ENCODE measurements around the gene JPT1.
"Not testable (repeated sequence)": the region's sequence is repeated elsewhere in the genome, so short reads cannot be mapped to it uniquely, and the experiment has no call there.

The JPT1 gene, protein sequence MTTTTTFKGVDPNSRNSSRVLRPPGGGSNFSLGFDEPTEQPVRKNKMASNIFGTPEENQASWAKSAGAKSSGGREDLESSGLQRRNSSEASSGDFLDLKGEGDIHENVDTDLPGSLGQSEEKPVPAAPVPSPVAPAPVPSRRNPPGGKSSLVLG

DNA sequence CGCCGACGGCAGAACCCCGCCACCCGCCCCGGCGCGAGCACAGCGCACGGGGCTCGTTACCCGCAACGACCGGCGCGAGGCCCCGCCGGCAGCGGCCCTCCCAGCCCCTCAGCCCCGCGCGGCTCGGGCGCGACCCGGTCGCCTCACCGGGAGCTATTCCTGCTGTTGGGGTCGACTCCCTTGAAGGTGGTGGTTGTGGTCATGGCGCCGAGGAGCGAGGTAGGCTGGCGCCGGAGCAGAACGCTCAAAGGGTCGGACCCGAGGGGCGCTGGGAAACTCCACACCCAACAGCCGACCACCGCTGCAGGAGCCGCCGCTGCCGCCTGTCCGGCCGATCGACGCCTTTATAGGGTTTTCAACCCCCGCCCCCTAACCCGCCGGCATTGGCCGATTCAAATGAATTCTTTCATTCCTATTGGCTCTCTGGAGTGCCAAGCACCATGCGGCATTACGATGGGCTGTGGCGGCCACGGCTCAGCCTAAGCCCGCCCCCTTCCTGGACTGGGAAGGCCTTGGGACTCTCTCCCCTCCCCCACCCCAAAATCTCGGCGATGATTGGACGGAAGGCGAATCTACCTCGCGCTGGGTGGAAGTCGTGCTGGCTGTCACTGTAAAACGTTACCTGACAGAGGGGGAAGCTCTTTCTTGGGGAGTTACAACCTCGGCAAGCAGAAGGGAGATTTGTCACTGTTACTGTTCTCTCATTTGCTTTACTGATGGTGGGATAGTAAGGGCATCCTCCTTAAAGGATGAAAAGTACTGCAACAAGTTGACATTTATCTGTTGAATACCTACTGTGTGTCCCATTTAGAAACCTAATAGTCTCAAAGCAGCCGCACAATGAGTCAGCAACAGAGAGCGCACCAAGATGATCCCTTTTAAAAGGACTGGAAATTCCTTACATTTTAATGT, at the start of gene JPT1:
TSS of gene JPT1 (minus strand) at position 318 of the 912 bp plus-strand sequence. CDS start at position 203, 115 bp downstream.
- DNase-seq (ENCODE audit: low read depth in 4 of 4, low spot score in 1 of 4) = peak; percentile 93 to 99 (median 94)

DNA sequence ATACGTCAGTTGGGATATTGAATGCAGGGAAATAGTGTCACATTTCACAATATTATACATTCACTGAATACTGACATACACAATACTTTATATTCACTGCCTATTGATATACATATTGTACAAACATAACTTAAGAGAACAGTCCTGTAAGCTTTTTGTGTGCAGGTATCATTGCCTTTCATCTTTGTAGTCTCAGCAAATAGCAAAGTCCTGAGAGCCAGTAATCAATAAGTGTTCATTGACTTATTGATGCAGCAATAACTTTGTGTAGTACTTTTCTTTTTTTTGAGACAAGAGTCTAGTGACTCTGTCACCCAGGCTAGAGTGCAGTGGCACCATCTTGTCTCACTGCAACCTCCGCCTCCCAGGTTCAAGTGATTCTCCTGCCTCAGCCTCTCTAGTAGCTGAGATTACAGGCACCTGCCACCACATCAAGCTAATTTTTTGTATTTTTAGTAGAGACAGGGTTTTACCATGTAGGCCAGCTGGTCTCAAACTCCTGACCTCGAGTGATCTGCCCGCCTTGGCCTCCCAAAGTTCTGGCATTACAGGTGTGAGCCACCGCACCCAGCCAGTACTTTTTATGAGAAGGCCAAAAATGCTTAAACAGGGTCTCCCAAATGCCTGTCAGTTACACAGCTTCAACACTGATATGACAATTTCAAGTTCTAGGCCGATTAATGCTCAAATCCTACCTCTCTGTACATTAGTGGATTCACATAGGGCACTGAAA, 45.7 kb upstream of the JPT1 start:
- DNase-seq (ENCODE audit: low read depth in 4 of 4, low spot score in 1 of 4) = no peak

DNA sequence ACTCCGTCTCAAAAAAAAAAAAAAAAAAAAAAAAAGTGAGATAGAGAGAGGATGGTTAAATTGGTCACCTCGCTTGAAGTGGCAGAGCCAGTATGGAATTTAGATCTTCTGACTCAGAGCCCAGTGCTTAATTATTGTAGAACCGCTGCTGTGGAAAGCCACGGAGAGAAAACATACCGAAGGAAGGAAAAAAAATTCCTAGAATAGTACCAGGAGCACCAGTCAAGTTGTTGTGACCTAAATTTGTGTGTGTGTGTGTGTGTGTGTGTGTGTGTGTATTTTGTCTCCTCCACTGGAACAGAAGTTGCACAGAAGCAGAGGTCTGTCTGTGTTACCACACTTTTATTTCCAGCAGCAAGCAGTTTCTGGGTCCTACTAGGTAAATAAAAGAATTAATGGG, 40.6 kb upstream of the JPT1 start:
- no peak for DNase-seq (ENCODE audit: low read depth in 4 of 4, low spot score in 1 of 4)

DNA sequence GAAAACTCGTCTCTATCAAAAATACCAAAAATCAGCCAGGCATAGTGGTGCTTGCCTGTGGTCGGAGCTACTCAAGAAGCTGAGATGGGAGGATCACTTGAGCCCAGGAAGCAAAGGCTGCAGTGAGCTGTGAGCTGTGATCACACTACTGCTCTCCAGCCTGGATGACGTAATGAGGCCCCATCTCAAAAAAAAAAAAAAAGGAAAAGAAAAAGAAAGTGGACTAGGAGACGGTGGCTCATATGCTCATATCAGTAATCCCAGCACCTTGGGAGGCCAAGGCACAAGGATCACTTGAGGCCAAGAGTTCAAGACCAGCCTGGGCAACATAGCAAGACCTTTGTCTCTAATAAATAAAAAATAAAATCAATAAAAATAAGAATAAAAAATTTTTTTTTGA, 37.3 kb upstream of the JPT1 start:
- DNase-seq (ENCODE audit: low read depth in 4 of 4, low spot score in 1 of 4) = no peak

DNA sequence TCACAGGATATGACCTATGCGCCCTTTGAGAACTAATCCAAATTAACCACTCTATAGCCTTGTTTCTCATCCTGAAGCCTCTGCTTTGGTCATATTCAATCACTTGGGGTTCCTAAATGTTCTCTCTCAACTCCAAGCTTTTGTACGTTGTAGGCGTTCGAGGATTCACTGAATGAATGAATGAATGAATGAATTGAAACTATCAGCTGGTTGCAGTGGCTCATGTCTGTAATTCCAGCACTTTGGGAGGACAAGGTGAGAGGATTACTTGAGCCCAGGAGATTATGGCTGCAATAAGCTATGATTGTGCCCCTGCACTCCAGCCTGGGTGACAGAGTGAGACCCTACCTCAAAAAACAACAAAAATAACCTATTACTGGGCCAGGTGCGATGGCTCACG, 34.3 kb upstream of the JPT1 start:
- no peak for DNase-seq (ENCODE audit: low read depth in 4 of 4, low spot score in 1 of 4)

DNA sequence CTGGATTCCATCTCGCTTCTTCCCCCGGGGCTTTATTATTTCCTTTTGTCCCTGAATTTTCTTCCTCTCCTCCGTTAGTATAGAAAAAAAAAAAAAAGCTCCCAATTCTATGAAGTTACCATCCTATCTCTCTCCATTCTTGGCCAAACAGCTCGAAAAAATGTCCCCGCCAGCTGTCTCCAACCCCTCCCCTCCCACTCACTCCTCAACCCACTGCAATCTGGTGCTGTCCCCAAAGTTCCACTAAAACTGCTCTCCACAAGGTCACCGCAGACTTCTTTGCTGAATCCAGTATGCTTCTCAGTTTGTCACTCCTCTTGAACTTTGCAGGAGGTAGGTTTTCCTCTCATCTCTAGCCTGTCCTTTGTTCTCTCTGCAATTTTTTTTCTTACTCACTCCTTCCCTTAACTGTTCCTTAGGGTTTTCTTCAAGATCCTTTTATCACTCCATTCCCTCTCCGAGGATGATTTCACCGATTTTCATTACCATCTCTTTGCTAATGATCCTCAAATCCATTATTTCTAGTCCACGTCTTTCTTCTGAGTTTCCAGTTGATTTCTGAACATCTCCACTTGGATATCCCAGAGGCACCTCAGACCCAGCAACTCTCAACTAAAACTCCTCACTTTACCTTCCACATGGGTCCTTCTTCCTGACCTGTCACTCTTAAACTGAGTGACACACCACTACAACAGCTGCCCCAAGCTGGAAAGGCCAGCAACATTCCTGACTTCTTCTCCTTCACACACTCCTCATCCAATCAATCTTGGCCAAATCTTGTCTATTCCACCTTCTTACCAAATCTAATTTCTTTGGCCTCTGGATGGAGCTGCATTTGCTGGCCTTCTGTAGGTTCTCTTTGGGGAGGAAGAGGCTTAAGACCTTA, 29.9 kb upstream of the JPT1 start:
- no peak for DNase-seq (ENCODE audit: low read depth in 4 of 4, low spot score in 1 of 4)

DNA sequence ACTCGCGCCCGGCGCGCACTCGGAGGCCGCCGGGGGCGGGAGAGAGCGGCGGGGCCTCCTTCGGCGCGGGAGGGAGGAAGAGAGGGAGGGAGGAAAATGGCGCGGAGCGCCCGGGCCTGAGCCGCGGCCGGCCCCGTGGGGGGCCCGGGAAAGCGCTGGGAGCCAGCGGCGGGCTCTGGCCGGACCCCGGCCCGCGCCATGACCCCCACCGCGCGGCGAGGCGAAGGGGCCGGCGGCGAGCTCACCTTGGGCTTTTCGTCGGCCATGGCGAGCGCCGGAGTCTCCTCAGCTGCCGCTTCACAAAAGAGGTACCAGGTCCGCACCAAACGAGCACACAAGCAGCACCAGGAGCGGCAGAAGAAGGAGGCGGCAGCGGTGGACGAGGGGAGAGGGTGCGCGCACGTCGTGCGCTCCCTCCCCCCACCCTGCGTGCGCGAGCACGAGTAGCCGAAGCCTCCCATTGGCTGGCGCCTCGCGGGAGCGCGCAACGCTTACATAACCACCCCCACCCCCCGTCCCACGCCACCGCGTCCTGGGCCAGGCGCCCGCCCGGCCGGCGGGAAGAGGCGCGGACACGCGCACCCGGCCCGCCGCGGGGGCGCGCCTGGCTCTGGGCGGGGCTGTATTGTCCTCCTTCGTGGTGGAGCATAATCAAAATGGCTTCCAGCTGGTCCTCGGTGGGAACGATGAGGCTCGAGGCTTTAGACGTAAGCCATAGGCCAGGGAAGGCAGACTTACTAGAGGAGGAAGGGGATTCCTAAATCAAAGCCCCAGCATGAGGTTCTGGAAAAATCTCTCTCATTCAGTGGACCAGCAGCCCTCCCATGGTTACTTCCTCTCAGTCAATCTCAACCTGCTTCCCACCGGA, 28.5 kb upstream of the JPT1 start, which contains the start of gene SUMO2:
TSS of gene SUMO2 (minus strand) at position 391 of the 868 bp plus-strand sequence. CDS start at position 266, 125 bp downstream.
- peak; percentile 88 to 96 (median 93) for DNase-seq (ENCODE audit: low read depth in 4 of 4, low spot score in 1 of 4)

DNA sequence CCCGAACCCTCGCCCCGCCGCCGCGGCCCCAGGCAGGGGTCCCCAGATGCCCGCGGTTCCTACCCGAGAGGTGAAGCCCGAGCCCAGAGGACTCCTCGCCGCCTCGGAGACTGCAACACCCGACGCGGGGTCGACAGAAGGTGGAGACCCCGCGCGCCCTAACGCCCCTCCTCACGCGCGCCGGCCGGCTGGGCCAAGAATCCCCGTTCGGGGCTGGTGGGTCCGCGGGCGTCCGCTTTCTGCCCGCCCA, 27.9 kb upstream of the JPT1 start:
- no peak for DNase-seq (ENCODE audit: low read depth in 4 of 4, low spot score in 1 of 4)

DNA sequence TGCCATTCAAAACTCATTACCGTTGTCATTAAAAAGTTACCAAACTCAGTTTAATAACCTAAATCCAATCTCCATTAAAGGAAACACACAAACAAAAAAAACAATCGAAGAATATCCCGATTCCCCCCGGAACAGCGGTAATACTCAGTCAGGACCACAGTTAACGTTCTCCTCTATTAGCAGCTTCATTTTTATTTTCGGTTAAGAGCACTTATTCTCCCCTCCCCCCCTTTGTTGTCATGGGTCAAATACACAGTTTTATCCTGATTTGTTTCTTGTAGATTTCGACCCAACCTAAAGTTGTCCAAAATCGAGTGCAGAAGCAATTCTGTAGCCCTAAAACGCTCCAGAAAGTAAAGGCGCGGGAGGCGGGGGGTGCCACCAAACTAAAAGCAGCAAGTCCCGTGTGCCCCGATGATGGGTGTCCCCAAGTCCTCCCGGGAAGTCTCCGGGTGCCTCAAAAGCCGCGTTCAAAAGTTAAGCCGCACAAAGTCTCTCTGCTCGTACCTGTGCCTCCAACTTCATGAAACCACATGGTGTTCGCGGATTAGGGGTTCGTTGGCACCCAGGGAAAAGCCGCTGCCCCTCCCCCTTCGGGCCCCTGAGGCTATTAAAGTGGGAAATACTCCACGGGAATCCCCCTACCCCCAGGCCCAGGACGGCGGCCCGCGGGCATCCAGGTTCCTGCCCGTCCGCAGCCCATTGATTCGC, 27.5 kb upstream of the JPT1 start:
- DNase-seq (ENCODE audit: low read depth in 4 of 4, low spot score in 1 of 4) = peak in 3 of 4 experiments; percentile 13 to 21 (median 20)

DNA sequence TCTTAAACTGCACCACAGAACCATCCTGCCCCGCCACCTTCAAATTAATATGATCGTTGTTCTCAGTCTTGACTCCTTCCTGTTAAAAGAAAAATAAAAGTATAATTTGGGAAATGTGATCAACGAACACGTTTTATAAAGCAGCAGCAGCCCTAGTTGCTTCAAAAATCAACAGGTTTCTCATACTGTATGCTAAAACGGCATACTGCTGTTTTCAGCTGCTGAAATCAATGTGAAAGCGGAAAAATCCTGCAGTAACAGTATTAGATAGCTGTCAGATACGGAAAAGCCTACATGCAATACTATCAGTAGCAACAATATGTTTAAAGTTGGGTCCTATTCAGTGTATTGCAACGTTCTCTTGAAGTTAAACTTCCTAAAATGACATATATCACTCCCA, 26.8 kb upstream of the JPT1 start:
- no peak for DNase-seq (ENCODE audit: low read depth in 4 of 4, low spot score in 1 of 4)

DNA sequence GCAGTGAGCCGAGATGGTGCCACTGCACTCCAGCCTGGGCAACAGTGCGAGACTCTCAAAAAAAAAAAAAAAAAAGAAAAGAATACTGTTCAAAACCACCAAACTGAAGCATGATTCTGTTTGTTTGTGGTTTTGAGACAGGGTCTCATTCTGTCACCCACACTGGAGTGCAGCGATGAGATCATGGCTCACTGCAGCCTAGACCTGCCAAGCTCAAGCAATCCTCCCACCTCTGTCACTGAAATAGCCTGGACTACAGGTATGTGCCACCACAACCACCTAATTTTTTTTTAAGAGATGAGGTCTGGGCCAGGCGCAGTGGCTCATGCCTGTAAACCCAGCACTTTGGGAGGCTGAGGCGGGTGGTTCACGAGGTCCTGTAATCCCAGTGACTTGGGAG, 24.1 kb upstream of the JPT1 start:
- DNase-seq (ENCODE audit: low read depth in 4 of 4, low spot score in 1 of 4) = no peak

DNA sequence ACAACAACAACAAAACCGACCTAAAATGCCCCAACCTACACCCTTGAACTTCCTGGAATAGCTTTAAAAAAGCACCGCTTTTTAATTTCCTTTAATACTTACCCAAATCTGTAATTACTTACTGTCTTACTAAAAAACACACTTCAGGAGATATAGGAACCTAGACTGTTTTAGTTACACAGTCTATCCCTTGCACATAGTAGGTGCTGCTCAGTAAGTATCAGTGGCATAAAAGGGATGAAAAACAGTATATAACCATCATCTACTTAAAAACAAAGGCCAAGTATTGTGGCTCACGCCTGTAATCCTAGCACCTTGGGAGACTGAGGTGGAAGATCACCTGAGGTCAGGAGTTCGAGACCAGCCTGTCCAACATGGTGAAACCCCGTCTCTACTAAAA, 22.3 kb upstream of the JPT1 start:
- DNase-seq (ENCODE audit: low read depth in 4 of 4, low spot score in 1 of 4) = no peak

DNA sequence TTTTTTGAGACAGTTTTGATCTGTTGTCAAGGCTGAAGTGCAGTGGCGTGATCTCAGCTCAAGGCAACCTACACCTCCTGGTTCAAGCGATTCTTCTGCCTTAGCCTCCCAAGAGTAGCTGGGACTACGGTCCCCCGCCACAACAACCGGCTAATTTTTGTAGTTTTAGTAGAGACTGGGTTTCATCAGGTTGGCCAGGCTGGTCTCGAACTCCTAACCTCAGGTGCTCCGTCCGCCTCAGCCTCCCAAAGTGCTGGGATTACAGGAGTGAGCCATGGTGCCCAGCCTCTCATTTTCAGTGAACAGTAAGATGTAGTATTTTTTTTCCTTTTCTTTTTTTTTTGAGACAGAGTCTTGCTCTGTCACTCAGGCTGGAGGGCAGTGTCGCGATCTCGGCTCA, 20.7 kb upstream of the JPT1 start:
- no peak for DNase-seq (ENCODE audit: low read depth in 4 of 4, low spot score in 1 of 4)

DNA sequence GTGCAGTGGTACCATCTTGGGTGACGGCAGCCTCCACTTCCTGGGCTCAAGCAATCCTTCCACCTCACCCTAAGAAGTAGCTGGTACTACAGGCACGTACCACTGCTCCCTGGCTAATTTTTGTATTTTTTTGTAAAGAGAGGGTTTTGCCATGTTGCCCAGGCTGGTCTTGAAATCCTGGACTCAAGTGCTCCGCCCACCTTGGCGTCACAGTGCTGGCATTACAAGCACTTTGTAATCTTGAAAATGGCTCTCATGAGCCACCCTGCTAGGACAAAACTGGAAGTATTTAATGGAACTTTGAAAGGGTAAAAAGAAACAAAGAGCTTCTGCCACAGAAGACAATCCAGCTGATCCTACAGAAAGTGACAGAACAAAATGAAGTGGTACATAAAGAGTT, 19.2 kb upstream of the JPT1 start:
- DNase-seq (ENCODE audit: low read depth in 4 of 4, low spot score in 1 of 4) = no peak

DNA sequence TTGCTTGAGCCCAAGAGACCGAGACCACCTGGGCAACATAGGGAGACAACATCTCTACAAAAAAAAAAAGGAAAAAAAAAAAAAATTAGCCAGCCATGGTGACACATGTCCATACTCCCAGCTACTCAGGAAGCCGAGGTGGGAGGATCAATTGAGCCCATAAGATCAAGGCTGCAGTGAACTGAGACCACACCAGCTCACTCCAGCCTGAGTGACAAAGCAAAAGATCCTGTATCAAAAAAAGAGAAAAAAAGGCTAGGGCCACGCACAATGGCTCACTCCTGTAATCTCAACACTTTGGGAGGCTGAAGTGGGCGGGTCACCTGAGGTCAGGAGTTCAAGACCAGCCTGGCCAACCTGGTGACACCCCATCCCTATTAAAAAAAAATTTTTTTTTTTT, 14.7 kb upstream of the JPT1 start:
- DNase-seq (ENCODE audit: low read depth in 4 of 4, low spot score in 1 of 4) = no peak

DNA sequence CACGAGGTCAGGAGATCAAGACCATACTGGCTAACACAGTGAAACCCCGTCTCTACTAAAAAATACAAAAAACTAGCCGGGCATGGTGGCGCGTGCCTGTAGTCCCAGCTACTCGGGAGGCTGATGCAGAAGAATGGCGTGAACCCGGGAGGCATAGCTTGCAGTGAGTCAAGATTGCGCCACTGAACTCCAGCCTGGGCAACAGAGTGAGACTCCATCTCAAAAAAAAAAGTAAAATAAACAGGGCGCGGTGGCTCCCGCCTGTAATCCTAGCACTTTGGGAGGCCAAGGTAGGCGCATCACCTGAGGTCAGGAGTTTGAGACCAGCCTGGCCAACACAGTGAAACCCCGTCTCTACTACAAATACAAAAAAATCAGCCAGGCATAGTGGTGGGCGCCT, 10.3 kb upstream of the JPT1 start:
- not testable (repeated sequence) for DNase-seq (ENCODE audit: low read depth in 4 of 4, low spot score in 1 of 4)

DNA sequence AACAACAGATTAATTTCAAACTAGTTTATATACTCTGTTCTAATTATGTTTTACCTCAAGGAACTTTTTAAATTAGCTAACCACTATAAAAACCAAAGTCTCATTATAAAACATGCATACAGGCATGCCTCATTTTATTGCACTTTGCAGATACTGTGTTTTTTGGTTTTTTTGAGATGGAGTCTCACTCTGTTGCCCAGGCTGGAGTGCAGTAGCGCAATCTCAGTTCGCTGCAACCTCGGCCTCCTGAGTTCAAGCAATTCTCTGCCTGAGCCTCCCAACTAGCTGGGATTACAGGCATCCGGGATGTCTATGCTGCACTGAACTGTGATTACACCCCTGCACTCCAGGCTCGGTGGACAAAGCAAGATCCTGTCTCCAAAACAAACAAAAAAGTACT, 8.8 kb upstream of the JPT1 start:
- DNase-seq (ENCODE audit: low read depth in 4 of 4, low spot score in 1 of 4) = no peak

DNA sequence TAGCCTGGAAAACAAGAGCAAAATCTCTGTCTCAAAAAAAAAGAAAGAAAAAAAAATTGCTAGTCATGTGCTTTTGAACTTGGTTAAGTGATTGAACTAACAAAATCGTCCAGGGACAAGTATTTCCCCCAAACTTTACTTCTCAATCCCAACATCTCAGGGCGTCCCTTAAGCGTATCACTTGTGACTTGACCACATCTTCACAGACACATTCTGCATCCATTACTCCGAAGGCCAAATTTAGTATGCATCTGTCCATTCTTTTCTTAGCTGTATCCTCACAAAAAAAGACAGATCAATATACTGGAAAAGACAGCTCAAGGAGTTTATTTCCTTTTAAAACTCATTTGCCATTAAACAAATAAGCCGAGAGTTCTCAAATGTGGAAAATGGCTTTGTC, 5.9 kb upstream of the JPT1 start:
- DNase-seq (ENCODE audit: low read depth in 4 of 4, low spot score in 1 of 4) = no peak

DNA sequence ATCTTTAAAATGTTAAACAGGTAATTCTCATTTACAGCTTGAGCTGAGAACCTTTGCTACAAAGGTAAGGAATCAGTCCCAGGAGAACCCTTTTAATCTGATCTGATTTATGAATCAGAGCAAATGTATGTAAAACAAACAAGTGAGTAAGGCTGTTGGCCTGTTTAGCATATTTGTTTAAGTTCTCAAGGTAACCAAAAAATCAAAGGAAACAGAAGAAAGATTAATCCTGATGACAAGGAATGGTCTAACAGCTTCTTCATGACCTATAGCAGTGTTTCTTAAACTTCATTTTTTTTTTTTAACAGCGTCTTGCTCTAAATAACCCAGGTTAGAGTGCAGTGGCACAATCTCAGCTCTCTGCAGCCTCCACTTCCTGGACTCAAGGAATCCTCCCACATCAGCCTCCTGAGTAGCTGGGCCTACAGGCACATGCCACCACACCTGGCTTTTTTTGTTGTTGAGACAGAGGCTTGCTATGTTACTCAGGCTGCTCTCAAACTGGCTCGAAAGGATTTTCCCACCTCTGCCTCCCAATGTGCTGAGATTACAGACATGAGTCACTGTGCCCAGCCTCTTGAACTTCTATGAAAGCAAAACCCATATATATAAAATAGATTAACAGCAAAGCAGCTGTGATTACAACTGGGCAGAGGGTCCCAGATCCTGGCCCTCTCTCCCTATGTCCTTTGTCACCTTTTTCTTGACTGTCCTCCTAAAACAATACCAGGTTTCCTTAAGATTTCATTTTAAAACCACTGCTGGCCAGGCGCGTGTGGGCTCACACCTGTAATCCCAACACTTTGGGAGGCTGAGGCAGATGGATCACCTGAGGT, 5.1 kb upstream of the JPT1 start:
- no peak for DNase-seq (ENCODE audit: low read depth in 4 of 4, low spot score in 1 of 4)

Data from stimulated activated CD4-positive, alpha-beta T cell treated with anti-CD3 and anti-CD28 coated beads, Interleukin-1b, Interleukin-23, amount 100 ng/mL, for 24 hours (primary cell).